Measurements from ENCODE around the gene FOXO6.

The FOXO6 gene

GRCh38 chr1:41416081-41416480, 54.8 kb downstream of the FOXO6 start:
- Mint-ChIP-seq H3K9me3 (no peaks in the 10 kb centered on the region), H3K27me3 (ENCODE audit: low read depth, poor library complexity) (peaks cover 37% of the 10 kb centered on the region), H3K4me3 (no peak overlapping the region), H3K4me1 (peaks cover 46% of the 10 kb centered on the region), H3K27ac (no peak overlapping the region), H3K36me3 (ENCODE audit: low read depth) (no peaks in the 10 kb centered on the region)
- TF ChIP-seq CTCF (IDR thresholded peaks at IDR 0.05): no peak
- no peak for DNase-seq

DNA sequence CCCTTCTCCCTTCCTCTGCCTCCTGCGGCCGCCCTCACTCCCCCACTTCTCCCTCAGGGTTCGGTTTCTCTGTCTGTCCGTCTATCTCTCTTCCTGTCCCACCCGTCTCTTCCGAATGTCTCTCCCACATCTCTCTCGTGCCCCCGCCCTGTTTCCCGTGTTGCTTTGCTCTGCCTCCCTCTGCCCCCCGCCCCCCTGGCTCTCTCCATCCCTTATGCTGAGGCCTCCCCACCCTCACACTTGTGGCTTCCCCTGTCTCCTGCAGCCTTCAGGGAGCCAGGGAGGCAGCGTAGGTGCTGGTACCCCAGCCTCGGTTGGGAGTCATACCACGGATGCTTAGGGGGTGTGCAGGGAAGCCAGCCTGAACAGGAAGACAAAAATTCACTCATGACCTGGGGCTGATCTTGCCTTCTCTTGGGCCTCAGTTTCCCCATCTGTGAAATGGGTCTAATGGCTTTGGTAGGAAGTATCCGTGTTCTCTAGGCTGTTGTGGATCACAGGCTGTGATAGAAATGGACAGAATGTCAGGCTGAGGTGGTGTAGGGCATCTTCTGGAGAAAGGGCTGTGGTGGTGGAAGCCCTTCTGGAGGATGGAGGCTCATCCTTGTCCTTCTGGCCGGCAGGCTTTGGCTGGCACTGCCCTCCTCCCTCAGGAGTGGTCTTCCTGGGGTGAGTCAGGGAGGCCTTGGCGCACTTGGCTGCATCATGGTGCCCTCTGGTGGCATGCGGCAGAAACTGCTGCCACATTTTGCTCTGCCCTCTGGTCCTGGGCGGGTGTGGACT, 55.5 kb downstream of the FOXO6 start:
- peak; percentile 91 for TF ChIP-seq CTCF (IDR thresholded peaks at IDR 0.05)
- DNase-seq: peak; percentile 80
- no peaks in the 10 kb centered on the region for H3K9me3 Mint-ChIP-seq
- peak overlapping the region; percentile 82 for H3K27ac Mint-ChIP-seq
- H3K27me3 Mint-ChIP-seq (ENCODE audit: low read depth, poor library complexity): peaks cover 33% of the 10 kb centered on the region
- no peaks in the 10 kb centered on the region for H3K36me3 Mint-ChIP-seq (ENCODE audit: low read depth)
- no peak overlapping the region for H3K4me3 Mint-ChIP-seq
- peaks cover 49% of the 10 kb centered on the region for H3K4me1 Mint-ChIP-seq

DNA sequence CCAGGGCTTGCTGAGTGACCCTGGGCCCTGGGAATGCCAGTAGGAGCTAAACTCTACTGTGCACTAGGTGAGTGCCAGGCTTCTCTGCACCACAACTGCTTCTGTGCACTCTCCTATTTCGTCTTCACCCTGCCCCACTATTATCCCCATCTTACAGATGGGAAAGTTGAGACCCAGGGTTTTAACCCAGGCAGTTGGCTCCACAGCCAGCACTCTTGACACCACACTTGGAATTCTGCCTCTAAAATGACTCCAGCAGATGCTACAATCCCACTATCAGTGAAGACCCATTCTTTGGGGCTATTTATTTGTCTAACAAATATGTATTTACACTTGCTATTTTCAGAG, 56.1 kb downstream of the FOXO6 start:
- H3K27me3 Mint-ChIP-seq (ENCODE audit: low read depth, poor library complexity): peaks cover 32% of the 10 kb centered on the region
- H3K4me3 Mint-ChIP-seq: no peak overlapping the region
- peaks cover 47% of the 10 kb centered on the region for H3K4me1 Mint-ChIP-seq
- H3K27ac Mint-ChIP-seq: no peak overlapping the region
- peak; percentile 11 for TF ChIP-seq CTCF (IDR thresholded peaks at IDR 0.05)
- no peaks in the 10 kb centered on the region for H3K9me3 Mint-ChIP-seq
- DNase-seq: no peak
- H3K36me3 Mint-ChIP-seq (ENCODE audit: low read depth): no peaks in the 10 kb centered on the region

DNA sequence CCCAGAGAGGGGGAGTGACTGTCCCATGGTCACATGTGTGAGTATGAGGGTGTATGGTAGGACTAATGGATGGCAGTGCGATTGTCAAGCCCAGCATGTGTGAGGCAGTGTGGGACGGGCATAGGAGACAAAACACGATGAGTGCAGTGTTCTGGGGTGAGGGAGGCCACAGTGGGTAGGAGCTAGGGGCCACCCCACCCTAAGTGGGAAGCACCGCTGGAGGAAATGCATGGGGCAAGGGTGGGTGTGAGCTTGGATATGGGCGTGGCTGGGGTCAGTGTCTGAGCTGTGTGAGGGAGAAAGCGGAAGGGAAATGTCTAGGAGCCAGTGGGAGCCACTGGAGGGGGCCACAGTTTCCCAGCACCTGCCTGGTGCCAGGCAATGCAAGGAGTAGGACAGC, 56.5 kb downstream of the FOXO6 start:
- no peak for TF ChIP-seq CTCF (IDR thresholded peaks at IDR 0.05)
- Mint-ChIP-seq H3K4me1 (peaks cover 45% of the 10 kb centered on the region), H3K36me3 (ENCODE audit: low read depth) (no peaks in the 10 kb centered on the region), H3K9me3 (no peaks in the 10 kb centered on the region), H3K27me3 (ENCODE audit: low read depth, poor library complexity) (peaks cover 28% of the 10 kb centered on the region), H3K27ac (no peak overlapping the region), H3K4me3 (no peak overlapping the region)
- DNase-seq: no peak

GRCh38 chr1:41418857-41419583, 57.8 kb downstream of the FOXO6 start:
- H3K4me3 Mint-ChIP-seq: no peak overlapping the region
- H3K27ac Mint-ChIP-seq: no peak overlapping the region
- no peak for TF ChIP-seq CTCF (IDR thresholded peaks at IDR 0.05)
- H3K9me3 Mint-ChIP-seq: no peaks in the 10 kb centered on the region
- peaks cover 38% of the 10 kb centered on the region for H3K4me1 Mint-ChIP-seq
- no peaks in the 10 kb centered on the region for H3K36me3 Mint-ChIP-seq (ENCODE audit: low read depth)
- peaks cover 23% of the 10 kb centered on the region for H3K27me3 Mint-ChIP-seq (ENCODE audit: low read depth, poor library complexity)
- no peak for DNase-seq

Measured in nephron progenitor cell (in vitro differentiated cells).